Measurements from ENCODE around the gene HMG20A. TPM values are rescaled to one million over a fixed set of nuclear protein-coding genes. Genes with fewer than 3 reads are reported as not detected.

HMG20A gene
- total and polyA plus RNA-seq, 9 of the 15 experiments (the other 6 are each of a cell fraction or from before 2014, with no cell fraction given), result 25.0 to 68.1 (median 38.9) TPM

DNA sequence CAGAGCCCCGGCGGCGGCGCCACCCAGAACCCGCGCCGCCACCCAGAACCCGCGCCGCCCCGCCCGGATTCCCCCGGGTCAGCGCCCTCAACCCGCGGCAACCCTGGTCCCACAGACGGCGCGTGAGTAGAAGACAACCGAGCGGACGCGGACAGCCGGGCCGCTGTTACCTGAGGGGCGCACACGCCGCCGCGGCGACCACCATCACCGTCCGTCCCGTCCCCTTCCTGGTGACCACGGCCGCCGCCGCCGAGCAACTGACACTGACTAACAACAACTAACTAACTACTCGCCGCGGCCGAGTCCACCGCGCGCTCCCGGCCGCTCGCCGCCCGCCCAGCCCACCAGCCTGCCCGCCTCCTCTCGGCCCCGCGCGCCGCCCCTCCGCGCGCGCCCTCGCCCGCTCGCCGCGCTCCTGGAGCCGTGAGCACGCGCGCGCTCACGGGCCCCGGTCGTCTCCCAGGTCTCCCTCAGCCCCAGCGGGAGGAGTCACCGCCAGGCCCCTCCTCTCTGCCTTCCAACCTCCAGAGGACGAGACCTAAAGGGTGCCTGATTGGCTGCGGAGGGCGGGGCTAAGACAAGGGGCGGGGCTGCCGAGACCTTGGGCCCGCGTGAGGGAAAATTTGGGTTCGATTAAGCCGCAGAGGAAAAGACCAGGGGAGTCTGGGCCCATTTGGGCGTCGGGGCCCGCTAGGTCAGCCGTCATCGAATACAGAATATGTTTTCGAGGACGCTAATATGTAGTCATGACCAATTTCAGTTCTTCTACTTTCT, 665 bp upstream of the HMG20A start, which contains the start of gene PEAK1 (continued):
- no peak for TF ChIP-seq RERE (CRISPR knock-in tag; IDR thresholded peaks at IDR 0.05; ENCODE audit: borderline replicate concordance)
- no peak for TF ChIP-seq PRMT5 (CRISPR knock-in tag; IDR thresholded peaks at IDR 0.05)
- no peak; the same call in 1 of the 2 replicates for TF ChIP-seq ZNF584 (CRISPR knock-in tag; IDR thresholded peaks at IDR 0.05; ENCODE audit: low read depth)
- no peak for TF ChIP-seq ZBTB33 (CRISPR knock-in tag; IDR thresholded peaks at IDR 0.05)
- TF ChIP-seq ELK1 (CRISPR knock-in tag; IDR thresholded peaks at IDR 0.05), result no peak
- TF ChIP-seq BRF2 (IDR thresholded peaks at IDR 0.05; ENCODE audit: borderline replicate concordance, insufficient read depth, insufficient read length), result no peak
- TF ChIP-seq MCM7 (IDR thresholded peaks at IDR 0.05), result no peak
- TF ChIP-seq, protein P1, sequence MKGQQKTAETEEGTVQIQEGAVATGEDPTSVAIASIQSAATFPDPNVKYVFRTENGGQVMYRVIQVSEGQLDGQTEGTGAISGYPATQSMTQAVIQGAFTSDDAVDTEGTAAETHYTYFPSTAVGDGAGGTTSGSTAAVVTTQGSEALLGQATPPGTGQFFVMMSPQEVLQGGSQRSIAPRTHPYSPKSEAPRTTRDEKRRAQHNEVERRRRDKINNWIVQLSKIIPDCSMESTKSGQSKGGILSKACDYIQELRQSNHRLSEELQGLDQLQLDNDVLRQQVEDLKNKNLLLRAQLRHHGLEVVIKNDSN (CRISPR knock-in tag; IDR thresholded peaks at IDR 0.05), result no peak
- TF ChIP-seq, protein P2, sequence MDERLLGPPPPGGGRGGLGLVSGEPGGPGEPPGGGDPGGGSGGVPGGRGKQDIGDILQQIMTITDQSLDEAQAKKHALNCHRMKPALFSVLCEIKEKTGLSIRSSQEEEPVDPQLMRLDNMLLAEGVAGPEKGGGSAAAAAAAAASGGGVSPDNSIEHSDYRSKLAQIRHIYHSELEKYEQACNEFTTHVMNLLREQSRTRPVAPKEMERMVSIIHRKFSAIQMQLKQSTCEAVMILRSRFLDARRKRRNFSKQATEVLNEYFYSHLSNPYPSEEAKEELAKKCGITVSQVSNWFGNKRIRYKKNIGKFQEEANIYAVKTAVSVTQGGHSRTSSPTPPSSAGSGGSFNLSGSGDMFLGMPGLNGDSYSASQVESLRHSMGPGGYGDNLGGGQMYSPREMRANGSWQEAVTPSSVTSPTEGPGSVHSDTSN (CRISPR knock-in tag; IDR thresholded peaks at IDR 0.05; ENCODE audit: low read depth), result no peak
- TF ChIP-seq, protein P2 (tag; conservative IDR thresholded peaks at IDR 0.05; ENCODE audit: low read depth), result no peak
- no peak for TF ChIP-seq MEIS2 (IDR thresholded peaks at IDR 0.05; ENCODE audit: partially characterized antibody)
- TF ChIP-seq HDAC8 (tag; IDR thresholded peaks at IDR 0.05), result no peak
- TF ChIP-seq ZFP36 (IDR thresholded peaks at IDR 0.05; ENCODE audit: low read depth, low read length, partially characterized antibody), result no peak
